Spleen (tissue), 11 donors: Measurements from ENCODE around the gene SLC16A1. TPM values are rescaled to one million over a fixed set of nuclear protein-coding genes. Genes with fewer than 3 reads are reported as not detected.

ENCODE experiments used
- DNase-seq: peaks from one replicate; pipeline ENCODE4 v3.0.0-alpha.2; 2020
- H3K27ac ChIP-seq, 8 donors: fragments of 200-600 bp; sonication (generic) in 7 of 8; 1 replicate in 4 of 8; 2 replicates in 4 of 8; pipeline versions ENCODE4 v1.5.0 to v1.8.0; 2016 to 2021; ENCODE audit warnings: inconsistent platforms in 4 of 8, mild to moderate bottlenecking in 4 of 8, moderate library complexity in 1 of 8
- H3K27me3 ChIP-seq, 7 donors: fragments of 200-600 bp; sonication (generic) in 6 of 7; replicated peaks in 1 of 7; 1 replicate in 4 of 7; 2 replicates in 3 of 7; pipeline versions ENCODE4 v1.5.0 to v1.8.0; 2016 to 2021; ENCODE audit warnings: inconsistent platforms in 3 of 7, mild to moderate bottlenecking in 1 of 7
- H3K36me3 ChIP-seq, 6 donors: fragments of 200-600 bp; sonication (generic) in 5 of 6; 1 replicate in 4 of 6; 2 replicates in 2 of 6; pipeline versions ENCODE4 v1.5.0 to v1.8.0; 2016 to 2021; ENCODE audit warnings: inconsistent platforms in 2 of 6
- H3K4me1 ChIP-seq, 6 donors: fragments of 200-600 bp; sonication (generic) in 5 of 6; 1 replicate in 3 of 6; 2 replicates in 3 of 6; pipeline versions ENCODE4 v1.5.0 to v1.8.0; 2016 to 2021; ENCODE audit warnings: inconsistent platforms in 3 of 6
- H3K4me3 ChIP-seq, 8 donors: fragments of 200-600 bp; sonication (generic) in 7 of 8; 1 replicate in 4 of 8; 2 replicates in 4 of 8; pipeline versions ENCODE4 v1.5.0 to v1.8.0; 2016 to 2021; ENCODE audit warnings: inconsistent platforms in 4 of 8, mild to moderate bottlenecking in 4 of 8, moderate library complexity in 2 of 8
- H3K9me3 ChIP-seq, 8 donors: fragments of 200-600 bp; sonication (generic) in 7 of 8; 1 replicate in 4 of 8; 2 replicates in 4 of 8; pipeline versions ENCODE4 v1.5.0 to v1.8.0; 2016 to 2021; ENCODE audit warnings: inconsistent platforms in 4 of 8
- POLR2A ChIP-seq, 3 donors: fragments of 450-650 bp; IDR thresholded peaks; one replicate each; pipeline ENCODE4 v1.5.1; 2017; ENCODE audit warnings: antibody characterized with exemption in 3 of 3, mild to moderate bottlenecking in 1 of 3
- POLR2AphosphoS5 ChIP-seq, 3 donors: sonication (generic); formaldehyde crosslinking; IDR thresholded peaks; one replicate each; pipeline ENCODE4 v1.5.1; 2017; ENCODE audit warnings: antibody characterized with exemption in 3 of 3
- WGBS, 5 donors: extraction: QIAGEN DNeasy Blood & Tissue Kit in 3 of 5; methylation state at CpG; one replicate each; pipeline versions ENCODE4 v1.1.5 to v1.1.7; 2013 to 2018; 5-methylcytosine and 5-hydroxymethylcytosine counted together
- intact Hi-C: fragments of 100-400 bp; cut with DNase I; formaldehyde crosslinking; loops from one replicate; pipeline ENCODE4 v1.15.0; 2023; ENCODE audit warnings: low total_unique reads
- polyA plus RNA-seq, 3 donors: library from polyadenylated mRNA; stranded (reverse); fragments of 200-250 nt; gene quantifications; one replicate each; pipeline ENCODE4 v1.2.1, GENCODE V29; 2013
- small RNA-seq, 4 donors: library from RNA; depleted of rRNA; stranded (forward); fragments of <200 nt; gene quantifications; one replicate each; pipeline ENCODE3, GENCODE V24; 2016
- total RNA-seq, 7 donors: library from RNA; depleted of rRNA in 3 of 7; stranded (reverse); fragments of >200 nt in 3 of 7; fragmentation: NEBNext Ultra II Directional in 4 of 7; extraction: Animal tissue kit (Norgen Biotek cat#: 25700) in 4 of 7; gene quantifications; one replicate each; pipeline versions ENCODE4 v1.1.0 to v1.2.1, GENCODE V29; 2016 to 2021
- TF ChIP-seq, protein P1 (sequence below), 11 experiments: fragments of 200-600 bp in 7 of 11; fragments of 450-650 bp in 4 of 11; sonication (generic) in 4 of 11; IDR thresholded peaks in 8 of 11; conservative IDR thresholded peaks in 3 of 11; 1 replicate in 7 of 11; 2 replicates in 4 of 11; pipeline versions ENCODE4 v1.4.0 to v1.8.0; 2016 to 2021; ENCODE audit warnings: antibody characterized with exemption in 11 of 11, inconsistent platforms in 4 of 11, mild to moderate bottlenecking in 1 of 11
- donor health status: healthy with polysubstance abuse.
- donor health status: DM: no; HTN: no; CAD: no; lungs with moderate emphysema.
- donor health status: DM: no; HTN: no; CAD: no.
- donor health status: Bipolar disorder and iron deficiency.
- donor health status: healthy.
- donor health status: DM: no; HTN: no; CAD: no.
- donor health status: DM: yes; HTN: yes; CAD: no.

The SLC16A1 gene
- total and polyA plus RNA-seq, 10 donors, result 2.9 to 24.6 (median 18.2) TPM

- H3K27ac ChIP-seq, result no peak overlapping the region
- TF ChIP-seq, protein P1, sequence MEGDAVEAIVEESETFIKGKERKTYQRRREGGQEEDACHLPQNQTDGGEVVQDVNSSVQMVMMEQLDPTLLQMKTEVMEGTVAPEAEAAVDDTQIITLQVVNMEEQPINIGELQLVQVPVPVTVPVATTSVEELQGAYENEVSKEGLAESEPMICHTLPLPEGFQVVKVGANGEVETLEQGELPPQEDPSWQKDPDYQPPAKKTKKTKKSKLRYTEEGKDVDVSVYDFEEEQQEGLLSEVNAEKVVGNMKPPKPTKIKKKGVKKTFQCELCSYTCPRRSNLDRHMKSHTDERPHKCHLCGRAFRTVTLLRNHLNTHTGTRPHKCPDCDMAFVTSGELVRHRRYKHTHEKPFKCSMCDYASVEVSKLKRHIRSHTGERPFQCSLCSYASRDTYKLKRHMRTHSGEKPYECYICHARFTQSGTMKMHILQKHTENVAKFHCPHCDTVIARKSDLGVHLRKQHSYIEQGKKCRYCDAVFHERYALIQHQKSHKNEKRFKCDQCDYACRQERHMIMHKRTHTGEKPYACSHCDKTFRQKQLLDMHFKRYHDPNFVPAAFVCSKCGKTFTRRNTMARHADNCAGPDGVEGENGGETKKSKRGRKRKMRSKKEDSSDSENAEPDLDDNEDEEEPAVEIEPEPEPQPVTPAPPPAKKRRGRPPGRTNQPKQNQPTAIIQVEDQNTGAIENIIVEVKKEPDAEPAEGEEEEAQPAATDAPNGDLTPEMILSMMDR (IDR thresholded peaks at IDR 0.05 in 8 of 11, conservative IDR thresholded peaks at IDR 0.05 in 3 of 11), result no peak
- TF ChIP-seq POLR2A (IDR thresholded peaks at IDR 0.05) (no peak), POLR2AphosphoS5 (IDR thresholded peaks at IDR 0.05) (no peak)
- WGBS, 5 donors, result 90 to 100% (median 96%) methylated on average over 4 to 5 of the region's 5 CpGs
Measured at GRCh38 chr1:112866981-112867380, 89.0 kb downstream of the SLC16A1 start.

DNA sequence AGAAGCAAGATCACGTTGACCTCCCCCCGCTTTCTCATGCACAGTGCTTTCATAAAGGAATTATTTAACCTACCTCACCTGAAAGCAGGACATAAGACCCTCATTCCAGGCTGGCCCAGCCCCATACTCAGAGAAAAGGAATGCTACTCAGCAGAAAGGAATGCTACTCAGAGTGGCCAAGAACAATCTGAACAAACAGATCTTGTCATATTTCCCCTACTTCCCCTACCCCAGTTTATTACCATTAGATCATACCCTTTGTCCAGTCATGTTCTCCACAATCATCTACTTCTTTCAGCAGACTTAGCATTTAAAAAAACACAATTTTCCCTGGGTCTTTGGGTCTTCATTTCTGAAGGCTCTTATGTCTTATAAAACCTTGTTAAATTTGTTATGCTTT lies 89.8 kb downstream of the SLC16A1 start:
- no peaks in the 10 kb centered on the region for H3K4me1 ChIP-seq
- TF ChIP-seq POLR2AphosphoS5 (IDR thresholded peaks at IDR 0.05), result no peak
- TF ChIP-seq, protein P1 (IDR thresholded peaks at IDR 0.05 in 8 of 11, conservative IDR thresholded peaks at IDR 0.05 in 3 of 11), result no peak
- TF ChIP-seq POLR2A (IDR thresholded peaks at IDR 0.05), result no peak
- H3K36me3 ChIP-seq, result no peaks in the 10 kb centered on the region
- 88 to 97% (median 93%) methylated on average over 2 of the region's 2 CpGs for WGBS, 5 donors
- DNase-seq, result no peak
- no peaks in the 10 kb centered on the region for H3K9me3 ChIP-seq
- intact Hi-C loops, result no loop called here
- no peaks in the 10 kb centered on the region for H3K27me3 ChIP-seq
- H3K4me3 ChIP-seq, result no peak overlapping the region
- no peak overlapping the region for H3K27ac ChIP-seq

More at GRCh38 chr1:112866981-112867380, 89.0 kb downstream of the SLC16A1 start:
- H3K9me3 ChIP-seq, result no peaks in the 10 kb centered on the region
- no peak overlapping the region for H3K4me3 ChIP-seq
- no peaks in the 10 kb centered on the region for H3K36me3 ChIP-seq
- intact Hi-C loops, result no loop called here
- H3K4me1 ChIP-seq, result no peaks in the 10 kb centered on the region
- no peak for DNase-seq
- H3K27me3 ChIP-seq, result no peaks in the 10 kb centered on the region

DNA sequence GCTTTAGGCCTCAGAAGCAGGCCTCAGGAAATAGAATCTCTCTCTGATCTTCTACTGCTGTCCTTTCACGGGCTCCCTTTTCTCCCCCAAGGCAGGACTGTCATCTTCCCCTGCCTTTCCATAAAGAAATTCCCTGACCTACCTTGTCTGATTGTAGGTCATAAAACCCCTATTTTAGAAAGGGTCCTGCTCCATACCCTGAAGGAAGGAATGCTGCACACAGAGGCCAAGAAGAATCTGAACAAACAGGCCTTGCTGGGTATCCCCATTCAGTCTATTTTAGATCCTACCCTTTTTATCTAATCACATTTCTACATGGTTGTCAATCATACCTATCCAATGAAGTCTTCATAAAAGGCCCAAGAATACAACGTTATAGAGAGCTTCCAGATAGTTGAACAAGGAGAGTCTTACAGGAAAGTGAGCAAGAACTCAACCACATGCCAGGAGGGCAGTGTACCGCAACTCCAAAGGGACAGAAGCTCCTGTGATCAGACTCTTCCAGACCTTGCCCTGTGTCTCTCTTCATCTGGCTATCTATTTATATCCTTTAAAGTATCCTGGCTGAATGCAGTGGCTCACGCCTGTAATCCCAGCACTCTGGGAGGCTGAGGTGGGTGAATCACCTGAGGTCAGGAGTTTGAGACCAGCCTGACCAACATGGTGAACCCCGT lies 93.1 kb downstream of the SLC16A1 start:
- WGBS, 5 donors, result 90 to 96% (median 93%) methylated on average over 5 of the region's 5 CpGs
- intact Hi-C loops, result no loop called here
- Histone ChIP-seq H3K4me3 (no peak overlapping the region), H3K9me3 (no peaks in the 10 kb centered on the region), H3K27ac (no peak overlapping the region), H3K36me3 (no peaks in the 10 kb centered on the region), H3K27me3 (no peaks in the 10 kb centered on the region), H3K4me1 (no peaks in the 10 kb centered on the region)
- TF ChIP-seq, protein P1 (IDR thresholded peaks at IDR 0.05 in 8 of 11, conservative IDR thresholded peaks at IDR 0.05 in 3 of 11), result no peak
- no peak for TF ChIP-seq POLR2AphosphoS5 (IDR thresholded peaks at IDR 0.05)
- no peak for TF ChIP-seq POLR2A (IDR thresholded peaks at IDR 0.05)
- DNase-seq, result no peak

Small RNAs within 50 kb of the gene (small RNA-seq; reads per million reads assigned to genes)
- 0 reads per million in 4 donors for gene AL390729.2

Other genes with a start within 250 kb of the SLC16A1 start
- gene RHOC, start 249.1 kb downstream of the SLC16A1 start, total RNA-seq, result 100 to 1,000 TPM; 125 to 292 (median 210) TPM
- 100 to 1,000 TPM; 120 to 323 (median 153) TPM for gene RHOC, start 249.1 kb downstream of the SLC16A1 start, polyA plus RNA-seq
- gene PPM1J, start 240.9 kb downstream of the SLC16A1 start, total RNA-seq, result 1 to 10 TPM in 5 of 7 donors, under 1 TPM in 2; 0.51 to 1.8 (median 1.3) TPM
- 1 to 10 TPM; 1.3 to 1.9 (median 1.5) TPM for gene PPM1J, start 240.9 kb downstream of the SLC16A1 start, polyA plus RNA-seq
- gene LRIG2, start 117.0 kb upstream of the SLC16A1 start, total RNA-seq, result 10 to 100 TPM; 20.7 to 68.7 (median 23.7) TPM
- gene LRIG2, start 117.0 kb upstream of the SLC16A1 start, polyA plus RNA-seq, result 1 to 10 TPM; 3.4 to 5.5 (median 4.3) TPM